Measurements from ENCODE around the gene TKT. TPM values are rescaled to one million over a fixed set of nuclear protein-coding genes. Genes with fewer than 3 reads are reported as not detected.

The TKT gene
- total RNA-seq, 2 donors from 2014 or later, result 96.6 to 208 TPM

- intact Hi-C loops (cut with DNase I), result loop anchor here (5.0 kb wide), 1 partner anchor 82 kb away; no protein-coding TSS in a partner anchor
- WGBS, 2 donors, result 67 to 80% methylated on average over 11 to 14 of the region's 14 CpGs
- Histone ChIP-seq H3K4me1 (peaks cover 14% of the 10 kb centered on the region), H3K27me3 (no peaks in the 10 kb centered on the region), H3K27ac (no peak overlapping the region), H3K9me3 (no peaks in the 10 kb centered on the region), H3K36me3 (replicated peaks in 1 of 2; ENCODE audit: insufficient read depth in 1 of 2, low read depth in 2 of 2) (peaks cover 5 to 9% of the 10 kb centered on the region in 2 donors), H3K4me3 (no peak overlapping the region)
- TF ChIP-seq CTCF (IDR thresholded peaks at IDR 0.05), result no peak
- TF ChIP-seq POLR2A (IDR thresholded peaks at IDR 0.05), result no peak
- ATAC-seq (peak; percentile 31), DNase-seq (peak in 3 of 4 donors; percentile 46 to 60 (median 50))
Measured at GRCh38 chr3:53194210-53195065, 61.4 kb downstream of the TKT start.

- TF ChIP-seq CTCF (IDR thresholded peaks at IDR 0.05), result no peak
- no peak for TF ChIP-seq POLR2A (IDR thresholded peaks at IDR 0.05)
- no peaks in the 10 kb centered on the region for H3K9me3 ChIP-seq
- H3K27ac ChIP-seq, result no peak overlapping the region
- intact Hi-C loops (cut with DNase I), result no loop called here
- H3K27me3 ChIP-seq, result no peaks in the 10 kb centered on the region
- H3K4me1 ChIP-seq, result peaks cover 14% of the 10 kb centered on the region
- ATAC-seq (no peak), DNase-seq (no peak)
- 84 to 91% methylated on average over 11 of the region's 11 CpGs for WGBS, 2 donors
- no peak overlapping the region for H3K4me3 ChIP-seq
- peaks cover 5 to 13% of the 10 kb centered on the region in 2 donors for H3K36me3 ChIP-seq (replicated peaks in 1 of 2; ENCODE audit: insufficient read depth in 1 of 2, low read depth in 2 of 2)
Measured at GRCh38 chr3:53193466-53194209, 62.2 kb downstream of the TKT start.

GRCh38 chr3:53192608-53193007 lies 63.2 kb downstream of the TKT start:
- Histone ChIP-seq H3K9me3 (no peaks in the 10 kb centered on the region), H3K4me3 (no peak overlapping the region), H3K36me3 (replicated peaks in 1 of 2; ENCODE audit: insufficient read depth in 1 of 2, low read depth in 2 of 2) (peaks cover 5 to 14% of the 10 kb centered on the region in 2 donors), H3K27ac (peak overlapping the region in 1 of 4 donors; percentile 41), H3K4me1 (peaks cover 14% of the 10 kb centered on the region), H3K27me3 (no peaks in the 10 kb centered on the region)
- WGBS, 2 donors, result 30 to 31% methylated on average over 3 of the region's 3 CpGs
- TF ChIP-seq CTCF (IDR thresholded peaks at IDR 0.05) (no peak), POLR2A (IDR thresholded peaks at IDR 0.05) (no peak)
- DNase-seq (peak; percentile 57 to 66 (median 64)), ATAC-seq (no peak)
- intact Hi-C loops (cut with DNase I), result no loop called here

GRCh38 chr3:53191836-53192480 lies 63.9 kb downstream of the TKT start:
- DNase-seq (peak; percentile 38 to 71 (median 54)), ATAC-seq (peak; percentile 41)
- Histone ChIP-seq H3K4me3 (no peak overlapping the region), H3K27ac (peak overlapping the region in 2 of 4 donors; percentile 2 to 41), H3K4me1 (peaks cover 14% of the 10 kb centered on the region), H3K36me3 (replicated peaks in 1 of 2; ENCODE audit: insufficient read depth in 1 of 2, low read depth in 2 of 2) (peaks cover 5 to 14% of the 10 kb centered on the region in 2 donors), H3K9me3 (no peaks in the 10 kb centered on the region), H3K27me3 (no peaks in the 10 kb centered on the region)
- intact Hi-C loops (cut with DNase I), result no loop called here
- no peak for TF ChIP-seq POLR2A (IDR thresholded peaks at IDR 0.05)
- peak in 1 of 7 experiments; percentile 11 for TF ChIP-seq CTCF (IDR thresholded peaks at IDR 0.05)
- WGBS, 2 donors, result 50 to 51% methylated on average over 9 to 16 of the region's 16 CpGs
